B cell (primary cell): ENCODE results near the gene MYZAP. TPM values are rescaled to one million over a fixed set of nuclear protein-coding genes. Genes with fewer than 3 reads are reported as not detected.

Experiments used
- ATAC-seq: fragments of 200-7000 bp; cut with Tn5 transposase; one replicate; pipeline ENCODE4 v1.10.0; 2021; ENCODE audit warnings: low read depth, mild to moderate bottlenecking, moderate number of reproducible peaks, moderate library complexity
- CTCF ChIA-PET: fragments of 350-600 bp; sonication (Branson Sonifier 250); formaldehyde crosslinking; loops from one replicate; lab custom pipeline; 2021; ENCODE audit warnings: antibody characterized with exemption, inconsistent platforms; lab: Charles Lee
- POLR2A ChIA-PET: fragments of 350-600 bp; sonication (Branson Sonifier 250); formaldehyde crosslinking; loops from one replicate; lab custom pipeline; 2021; ENCODE audit warnings: antibody characterized with exemption; lab: Charles Lee
- DNase-seq: peaks from one replicate; pipeline ENCODE4 v3.0.0; 2013
- H2AFZ ChIP-seq: 2 replicates; pipeline ENCODE4 v1.6.1; 2012; ENCODE audit warnings: mild to moderate bottlenecking, low read depth, low read length; ENCODE audit not compliant: insufficient read depth, poor library complexity, severe bottlenecking
- H3K27ac ChIP-seq, 2 donors: 1 replicate in 1 of 2; 2 replicates in 1 of 2; pipeline ENCODE4 v1.5.1; 2012 to 2013; ENCODE audit warnings: low read length in 2 of 2, mild to moderate bottlenecking in 2 of 2, moderate library complexity in 1 of 2
- H3K27me3 ChIP-seq, 4 experiments: fragments of 200-600 bp in 1 of 4; sonication (generic) in 1 of 4; replicated peaks in 1 of 4; 1 replicate in 2 of 4; 2 replicates in 2 of 4; pipeline versions ENCODE4 v1.6.1 to v1.7.0; 2013 to 2016; ENCODE audit warnings: low read length in 3 of 4, mild to moderate bottlenecking in 2 of 4, mixed read lengths in 1 of 4, moderate library complexity in 1 of 4; ENCODE audit not compliant: insufficient read depth in 4 of 4, control insufficient read depth in 3 of 4; ENCODE audit errors: control extremely low read depth in 1 of 4
- H3K36me3 ChIP-seq, 2 experiments: replicated peaks in 1 of 2; 1 replicate in 1 of 2; 2 replicates in 1 of 2; pipeline versions ENCODE4 v1.6.1 to v1.7.1; 2013; ENCODE audit warnings: low read length in 1 of 2; ENCODE audit not compliant: insufficient read depth in 2 of 2, control insufficient read depth in 1 of 2; ENCODE audit errors: control extremely low read depth in 1 of 2, extremely low read depth in 1 of 2
- H3K4me1 ChIP-seq, 2 donors: fragments of 200-600 bp in 1 of 2; sonication (generic) in 1 of 2; 1 replicate in 1 of 2; 2 replicates in 1 of 2; pipeline versions ENCODE4 v1.5.1 to v1.6.1; 2013 to 2017; ENCODE audit warnings: low read length in 2 of 2; ENCODE audit not compliant: control insufficient read depth in 2 of 2, insufficient read depth in 2 of 2
- H3K4me2 ChIP-seq: replicated peaks from 2 replicates; pipeline ENCODE3; 2012; ENCODE audit warnings: mild to moderate bottlenecking, low read depth, low read length; ENCODE audit not compliant: poor library complexity, severe bottlenecking
- H3K4me3 ChIP-seq, 5 experiments: fragments of 200-600 bp in 1 of 5; sonication (generic) in 1 of 5; 1 replicate in 3 of 5; 2 replicates in 2 of 5; pipeline versions ENCODE4 v1.5.1 to v1.7.0; 2011 to 2016; ENCODE audit warnings: low read length in 4 of 5, mild to moderate bottlenecking in 4 of 5, low read depth in 2 of 5, control low read depth in 1 of 5, moderate library complexity in 1 of 5; ENCODE audit not compliant: insufficient read depth in 1 of 5; ENCODE audit errors: control extremely low read depth in 1 of 5, extremely low read depth in 1 of 5
- H3K79me2 ChIP-seq: fragments of 200-600 bp; sonication (generic); one replicate; pipeline ENCODE4 v1.6.0; 2016; ENCODE audit warnings: low read length; ENCODE audit not compliant: control insufficient read depth, insufficient read depth
- H3K9ac ChIP-seq: fragments of 200-600 bp; sonication (generic); 2 replicates; pipeline ENCODE4 v1.6.1; 2017; ENCODE audit warnings: mild to moderate bottlenecking, low read length, moderate library complexity
- H3K9me3 ChIP-seq, 3 donors: one replicate each; pipeline versions ENCODE4 v1.6.1 to v1.7.1; 2013; ENCODE audit warnings: low read length in 2 of 3; ENCODE audit not compliant: control insufficient read depth in 2 of 3, insufficient read depth in 1 of 3; ENCODE audit errors: control extremely low read depth in 1 of 3
- H4K20me1 ChIP-seq: 2 replicates; pipeline ENCODE4 v1.6.0; 2012; ENCODE audit warnings: mild to moderate bottlenecking, low read length; ENCODE audit not compliant: insufficient read depth, control insufficient read depth, poor library complexity, severe bottlenecking
- H3K27ac Mint-ChIP-seq: one replicate; pipeline ENCODE4 v1.8.0; 2021; ENCODE audit warnings: mixed read lengths
- H3K27me3 Mint-ChIP-seq: one replicate; pipeline ENCODE4 v1.8.0; 2021; ENCODE audit warnings: mixed read lengths
- H3K4me1 Mint-ChIP-seq: one replicate; pipeline ENCODE4 v1.8.0; 2021; ENCODE audit warnings: mixed read lengths
- H3K4me3 Mint-ChIP-seq: one replicate; pipeline ENCODE4 v1.8.0; 2021; ENCODE audit warnings: mixed read lengths
- H3K9me3 Mint-ChIP-seq: one replicate; pipeline ENCODE4 v1.8.0; 2022; ENCODE audit warnings: mixed read lengths; ENCODE audit not compliant: insufficient read depth
- EZH2 ChIP-seq: IDR thresholded peaks from 2 replicates; pipeline ENCODE4 v1.6.1; 2012; ENCODE audit warnings: borderline replicate concordance, low read depth, mild to moderate bottlenecking, moderate library complexity, low read length; ENCODE audit not compliant: insufficient read depth, poor library complexity, severe bottlenecking
- WGBS: methylation state at CpG from one replicate; pipeline ENCODE4 v1.1.5; 2013; ENCODE audit warnings: missing lambda C conversion rate; ENCODE audit not compliant: insufficient coverage; 5-methylcytosine and 5-hydroxymethylcytosine counted together
- intact Hi-C: fragments of 100-400 bp; cut with micrococcal nuclease; formaldehyde crosslinking; loops from one replicate; pipeline ENCODE4 v1.10.0; 2022
- polyA minus RNA-seq: library from RNA; depleted of rRNA, polyadenylated mRNA; stranded (reverse); fragments of >200 nt; gene quantifications from 2 replicates; pipeline ENCODE4 v1.2.3, GENCODE V29; 2012
- polyA plus RNA-seq: library from polyadenylated mRNA; depleted of rRNA; stranded (reverse); fragments of >200 nt; gene quantifications from 2 replicates; pipeline ENCODE4 v1.2.3, GENCODE V29; 2012
- total RNA-seq, 2 donors: library from RNA; stranded (reverse); fragments of 120-200 nt in 1 of 2; gene quantifications; 1 replicate in 1 of 2; 2 replicates in 1 of 2; pipeline versions ENCODE4 v1.2.3 to v1.2.4, GENCODE V29; 2013 to 2022
- TF ChIP-seq, protein P1 (sequence below): fragments of 200-600 bp; IDR thresholded peaks from one replicate; pipeline ENCODE4 v1.8.0; 2022; ENCODE audit warnings: antibody characterized with exemption, mild to moderate bottlenecking

MYZAP gene, protein sequence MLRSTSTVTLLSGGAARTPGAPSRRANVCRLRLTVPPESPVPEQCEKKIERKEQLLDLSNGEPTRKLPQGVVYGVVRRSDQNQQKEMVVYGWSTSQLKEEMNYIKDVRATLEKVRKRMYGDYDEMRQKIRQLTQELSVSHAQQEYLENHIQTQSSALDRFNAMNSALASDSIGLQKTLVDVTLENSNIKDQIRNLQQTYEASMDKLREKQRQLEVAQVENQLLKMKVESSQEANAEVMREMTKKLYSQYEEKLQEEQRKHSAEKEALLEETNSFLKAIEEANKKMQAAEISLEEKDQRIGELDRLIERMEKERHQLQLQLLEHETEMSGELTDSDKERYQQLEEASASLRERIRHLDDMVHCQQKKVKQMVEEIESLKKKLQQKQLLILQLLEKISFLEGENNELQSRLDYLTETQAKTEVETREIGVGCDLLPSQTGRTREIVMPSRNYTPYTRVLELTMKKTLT
- 1.0 and 1.4 TPM in 2 replicates for total RNA-seq
- 7.6 TPM for total RNA-seq (2013)
- 2.8 and 2.9 TPM in 2 replicates for polyA plus RNA-seq
- polyA minus RNA-seq: 1.4 and 2.7 TPM in 2 replicates

DNA sequence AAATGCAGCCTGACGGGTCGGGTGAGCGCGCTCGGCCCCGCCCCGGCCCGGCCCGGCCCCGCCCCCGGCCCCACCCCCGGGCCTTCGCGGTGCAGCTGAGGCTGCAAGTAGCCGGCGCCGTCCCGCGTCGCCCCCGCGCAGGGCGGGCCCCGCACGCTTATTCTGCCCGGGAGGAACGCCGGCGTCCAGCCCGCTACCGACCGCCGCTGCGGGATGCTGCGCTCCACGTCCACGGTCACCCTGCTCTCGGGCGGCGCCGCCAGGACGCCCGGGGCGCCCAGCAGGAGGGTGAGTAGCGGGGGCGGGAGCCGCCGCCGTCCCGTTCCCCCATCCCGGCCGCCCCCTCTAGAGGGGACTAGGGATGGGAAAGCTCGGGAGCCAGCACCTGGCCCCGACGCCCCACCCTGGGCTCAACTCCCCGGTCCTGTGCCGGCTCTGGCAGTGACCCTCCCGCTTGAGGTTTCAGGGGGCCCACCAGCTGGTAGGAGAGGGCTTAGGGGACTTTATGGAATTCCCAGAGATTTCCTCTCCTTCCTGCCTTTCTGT lies at the start of gene MYZAP:
MYZAP (plus strand) TSS at position 83 of the 546 bp plus-strand sequence; CDS start at position 214, 131 bp downstream.
- peak within 1 kb of the TSS; percentile 42 for H3K27ac Mint-ChIP-seq
- Histone ChIP-seq H3K36me3 (no peaks in the 10 kb centered on the region), H3K4me1 (peaks cover 45 to 47% of the 10 kb centered on the region in 2 donors), H3K9ac (peak within 1 kb of the TSS; percentile 69), H2AFZ (peak within 1 kb of the TSS; percentile 81), H4K20me1 (no peaks in the 10 kb centered on the region), H3K79me2 (no peaks in the 10 kb centered on the region), H3K4me2 (peak within 1 kb of the TSS; percentile 88), H3K9me3 (no peaks in the 10 kb centered on the region), H3K27me3 (peaks cover 0 to 3% (median 0%) of the 10 kb centered on the region in 4 experiments), H3K4me3 (peak within 1 kb of the TSS in 4 of 5 experiments; percentile 40 to 70 (median 60)), H3K27ac (no peak within 1 kb of the TSS)
- POLR2A ChIA-PET: no interaction called here
- DNase-seq (peak; percentile 69), ATAC-seq (peak; percentile 92)
- peaks cover 48% of the 10 kb centered on the region for H3K4me1 Mint-ChIP-seq
- intact Hi-C loops: loop anchor here (2.0 to 5.0 kb wide), 2 partner anchors 31 to 115 kb away; partner anchors contain the start of gene POLR2M
- H3K4me3 Mint-ChIP-seq: peak within 1 kb of the TSS; percentile 82
- TF ChIP-seq, protein P1, sequence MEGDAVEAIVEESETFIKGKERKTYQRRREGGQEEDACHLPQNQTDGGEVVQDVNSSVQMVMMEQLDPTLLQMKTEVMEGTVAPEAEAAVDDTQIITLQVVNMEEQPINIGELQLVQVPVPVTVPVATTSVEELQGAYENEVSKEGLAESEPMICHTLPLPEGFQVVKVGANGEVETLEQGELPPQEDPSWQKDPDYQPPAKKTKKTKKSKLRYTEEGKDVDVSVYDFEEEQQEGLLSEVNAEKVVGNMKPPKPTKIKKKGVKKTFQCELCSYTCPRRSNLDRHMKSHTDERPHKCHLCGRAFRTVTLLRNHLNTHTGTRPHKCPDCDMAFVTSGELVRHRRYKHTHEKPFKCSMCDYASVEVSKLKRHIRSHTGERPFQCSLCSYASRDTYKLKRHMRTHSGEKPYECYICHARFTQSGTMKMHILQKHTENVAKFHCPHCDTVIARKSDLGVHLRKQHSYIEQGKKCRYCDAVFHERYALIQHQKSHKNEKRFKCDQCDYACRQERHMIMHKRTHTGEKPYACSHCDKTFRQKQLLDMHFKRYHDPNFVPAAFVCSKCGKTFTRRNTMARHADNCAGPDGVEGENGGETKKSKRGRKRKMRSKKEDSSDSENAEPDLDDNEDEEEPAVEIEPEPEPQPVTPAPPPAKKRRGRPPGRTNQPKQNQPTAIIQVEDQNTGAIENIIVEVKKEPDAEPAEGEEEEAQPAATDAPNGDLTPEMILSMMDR: no peak
- no peak for TF ChIP-seq EZH2
- H3K9me3 Mint-ChIP-seq: peaks cover 2% of the 10 kb centered on the region
- 3% methylated on average over 52 of the region's 58 CpGs for whole genome bisulfite sequencing
- CTCF ChIA-PET: interaction anchor here (1.0 to 1.5 kb wide), 2 partner anchors 31 to 50 kb away, joined by 3 to 11 read pairs; no protein-coding TSS in a partner anchor
- peaks cover 10% of the 10 kb centered on the region for H3K27me3 Mint-ChIP-seq
